ENCODE measurements around the gene MPRIP.

Gene MPRIP

DNA sequence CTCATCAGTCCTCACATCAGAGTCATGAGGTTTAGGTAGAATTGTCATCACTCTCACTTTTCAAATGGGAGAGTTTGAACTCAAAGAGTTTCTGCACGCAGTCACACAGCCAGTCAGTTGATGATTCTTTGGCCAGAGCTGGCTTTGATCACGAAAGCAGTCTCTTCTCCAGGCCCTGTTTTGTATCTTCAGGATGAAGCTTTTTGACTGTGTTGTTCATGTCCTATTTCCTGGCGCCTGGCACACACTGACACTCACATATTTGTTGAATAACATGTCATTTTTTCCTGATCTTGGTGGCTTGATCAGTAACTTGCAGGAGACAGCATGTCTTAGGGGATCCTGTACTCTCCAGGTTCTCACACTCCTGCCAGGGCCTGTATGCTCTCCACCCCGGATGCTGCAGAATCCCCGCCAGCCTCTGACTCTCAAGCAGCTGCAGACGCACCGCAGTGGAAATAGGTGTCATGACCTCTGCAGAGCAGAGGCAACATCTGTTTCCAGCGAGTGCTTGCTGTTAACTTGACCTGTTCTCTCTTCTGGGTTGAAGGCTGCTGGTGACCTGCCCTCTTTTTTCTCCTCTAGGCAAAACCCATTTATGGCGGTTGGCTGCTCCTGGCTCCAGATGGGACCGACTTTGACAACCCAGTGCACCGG lies 33.0 kb downstream of the MPRIP start:
- in situ Hi-C loops (cut with HindIII; ENCODE audit: low pct_ligation_motif_present, low sequenced_read_pairs) = no loop called here
- no peaks in the 10 kb centered on the region for H3K27me3 ChIP-seq (replicated peaks)
- TF ChIP-seq, protein P1, sequence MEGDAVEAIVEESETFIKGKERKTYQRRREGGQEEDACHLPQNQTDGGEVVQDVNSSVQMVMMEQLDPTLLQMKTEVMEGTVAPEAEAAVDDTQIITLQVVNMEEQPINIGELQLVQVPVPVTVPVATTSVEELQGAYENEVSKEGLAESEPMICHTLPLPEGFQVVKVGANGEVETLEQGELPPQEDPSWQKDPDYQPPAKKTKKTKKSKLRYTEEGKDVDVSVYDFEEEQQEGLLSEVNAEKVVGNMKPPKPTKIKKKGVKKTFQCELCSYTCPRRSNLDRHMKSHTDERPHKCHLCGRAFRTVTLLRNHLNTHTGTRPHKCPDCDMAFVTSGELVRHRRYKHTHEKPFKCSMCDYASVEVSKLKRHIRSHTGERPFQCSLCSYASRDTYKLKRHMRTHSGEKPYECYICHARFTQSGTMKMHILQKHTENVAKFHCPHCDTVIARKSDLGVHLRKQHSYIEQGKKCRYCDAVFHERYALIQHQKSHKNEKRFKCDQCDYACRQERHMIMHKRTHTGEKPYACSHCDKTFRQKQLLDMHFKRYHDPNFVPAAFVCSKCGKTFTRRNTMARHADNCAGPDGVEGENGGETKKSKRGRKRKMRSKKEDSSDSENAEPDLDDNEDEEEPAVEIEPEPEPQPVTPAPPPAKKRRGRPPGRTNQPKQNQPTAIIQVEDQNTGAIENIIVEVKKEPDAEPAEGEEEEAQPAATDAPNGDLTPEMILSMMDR (IDR thresholded peaks at IDR 0.05; ENCODE audit: low read depth, low read length, missing control alignments) = no peak
- no peak overlapping the region for H3K4me3 ChIP-seq (ENCODE audit: low read depth, low read length)
- H3K27ac ChIP-seq = peak overlapping the region; percentile 87
- peak; percentile 76 for DNase-seq
- peaks cover 35% of the 10 kb centered on the region for H3K36me3 ChIP-seq (replicated peaks)

DNA sequence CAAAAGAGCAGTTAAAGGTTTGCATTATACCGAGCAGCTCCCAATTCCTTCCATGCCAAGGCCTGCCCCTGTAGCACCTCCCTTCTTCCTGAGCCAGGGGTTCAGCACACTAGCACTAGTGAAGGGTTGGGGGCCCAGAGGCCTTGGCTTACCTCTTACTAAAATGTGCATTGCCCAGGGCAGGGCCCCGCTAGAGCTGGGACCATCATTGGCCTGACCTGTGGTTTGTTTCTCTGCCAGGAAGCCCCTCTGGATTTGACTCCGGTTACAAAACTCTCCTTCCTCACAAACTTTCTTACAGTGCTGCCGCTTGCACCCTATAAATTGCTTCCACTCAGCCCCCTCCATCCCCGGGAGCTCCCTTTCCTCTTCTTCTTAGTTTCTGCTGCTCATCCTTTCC lies 33.8 kb downstream of the MPRIP start:
- Histone ChIP-seq H3K36me3 (replicated peaks) (peaks cover 35% of the 10 kb centered on the region), H3K27me3 (replicated peaks) (no peaks in the 10 kb centered on the region), H3K27ac (peak overlapping the region; percentile 87), H3K4me3 (ENCODE audit: low read depth, low read length) (no peak overlapping the region)
- no peak for DNase-seq
- TF ChIP-seq, protein P1 (IDR thresholded peaks at IDR 0.05; ENCODE audit: low read depth, low read length, missing control alignments) = no peak
- in situ Hi-C loops (cut with HindIII; ENCODE audit: low pct_ligation_motif_present, low sequenced_read_pairs) = no loop called here

DNA sequence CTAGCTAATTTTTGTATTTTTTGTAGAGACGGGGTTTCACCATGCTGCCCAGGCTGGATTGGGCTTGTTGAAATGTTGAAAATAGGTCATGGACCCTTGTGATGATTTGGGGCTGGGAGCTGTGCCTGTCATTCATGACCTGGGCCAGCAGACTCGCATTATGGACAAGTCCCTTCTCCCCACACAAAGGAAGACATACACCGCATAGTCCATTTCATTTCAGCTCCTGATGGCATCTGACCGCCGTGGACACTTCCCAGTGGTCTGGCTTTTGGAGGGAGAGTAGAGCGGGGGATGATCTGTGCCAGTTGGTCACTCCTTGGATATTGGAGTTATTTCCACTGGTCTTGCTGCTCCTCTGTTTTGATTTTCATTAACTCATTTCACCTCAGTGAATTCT lies 34.8 kb downstream of the MPRIP start:
- in situ Hi-C loops (cut with HindIII; ENCODE audit: low pct_ligation_motif_present, low sequenced_read_pairs) = no loop called here

DNA sequence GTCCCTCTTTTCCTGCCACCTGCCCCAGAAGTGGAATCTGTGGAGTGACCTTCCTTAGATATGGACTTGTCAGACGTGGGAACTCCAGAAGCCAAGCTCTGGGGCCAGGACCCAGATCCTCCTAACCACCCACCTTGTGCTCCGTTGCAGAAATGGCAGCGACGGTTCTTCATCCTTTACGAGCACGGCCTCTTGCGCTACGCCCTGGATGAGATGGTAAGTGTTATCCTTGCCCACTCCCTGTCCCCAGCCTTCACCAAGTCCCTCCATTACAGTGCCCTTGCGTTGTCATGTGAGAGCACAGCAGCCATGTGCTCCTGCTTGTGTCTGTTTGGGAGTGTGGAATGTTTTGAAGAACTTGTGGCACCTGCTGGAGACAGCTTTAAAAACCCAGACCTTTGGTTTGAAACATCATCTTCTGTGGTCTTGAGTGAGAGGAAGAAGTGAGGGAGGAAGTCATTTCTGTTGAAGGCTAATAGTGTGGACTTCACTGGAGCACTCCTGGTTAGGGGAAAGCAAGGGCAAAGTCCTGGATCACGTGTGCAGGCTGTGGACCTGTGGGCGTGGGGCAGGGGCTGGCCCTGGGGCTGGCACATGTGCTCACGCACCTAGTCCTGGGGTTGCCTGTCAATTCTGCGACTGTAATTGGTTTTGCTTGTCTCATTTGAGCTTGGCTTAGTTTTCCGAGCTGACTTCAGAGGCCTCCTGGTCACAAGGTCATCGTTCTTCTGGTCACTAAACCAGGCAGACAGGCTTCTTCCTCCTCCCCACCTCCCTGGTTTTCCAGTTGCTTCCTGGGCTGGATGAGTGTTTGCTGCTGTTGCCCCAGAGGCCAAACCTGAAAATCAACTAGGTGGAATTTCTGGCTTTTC lies 35.8 kb downstream of the MPRIP start:
- TF ChIP-seq, protein P1 (IDR thresholded peaks at IDR 0.05; ENCODE audit: low read depth, low read length, missing control alignments) = no peak

More for the DNA sequence above, 34.8 kb downstream of the MPRIP start:
- TF ChIP-seq, protein P1 (IDR thresholded peaks at IDR 0.05; ENCODE audit: low read depth, low read length, missing control alignments) = no peak
- Histone ChIP-seq H3K27ac (no peak overlapping the region), H3K36me3 (replicated peaks) (peaks cover 33% of the 10 kb centered on the region), H3K27me3 (replicated peaks) (no peaks in the 10 kb centered on the region), H3K4me3 (ENCODE audit: low read depth, low read length) (no peak overlapping the region)
- DNase-seq = no peak

DNA sequence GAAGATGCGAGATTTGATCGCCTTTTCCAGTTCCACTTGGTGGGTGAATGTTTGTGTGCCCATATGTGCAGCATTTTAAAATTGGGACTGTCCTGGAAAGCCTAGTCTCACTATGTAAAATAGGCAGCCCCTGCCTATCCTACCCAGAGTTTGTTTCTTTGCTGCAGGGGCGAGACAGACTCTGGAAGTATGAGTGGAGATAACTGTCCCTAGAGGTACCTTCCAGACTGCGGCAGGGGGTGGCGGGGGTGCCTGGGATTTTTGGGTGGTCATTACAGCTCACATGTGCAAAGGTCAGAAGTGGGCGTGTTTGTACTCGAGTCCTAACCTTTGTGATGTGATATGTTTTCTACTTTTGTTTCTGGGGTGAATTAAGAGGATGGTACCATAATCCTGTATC lies 36.6 kb downstream of the MPRIP start:
- TF ChIP-seq, protein P1 (IDR thresholded peaks at IDR 0.05; ENCODE audit: low read depth, low read length, missing control alignments) = no peak
- no peak for DNase-seq
- Histone ChIP-seq H3K27ac (no peak overlapping the region), H3K4me3 (ENCODE audit: low read depth, low read length) (no peak overlapping the region), H3K36me3 (replicated peaks) (peaks cover 36% of the 10 kb centered on the region), H3K27me3 (replicated peaks) (no peaks in the 10 kb centered on the region)
- in situ Hi-C loops (cut with HindIII; ENCODE audit: low pct_ligation_motif_present, low sequenced_read_pairs) = no loop called here

More for the DNA sequence above, 35.8 kb downstream of the MPRIP start:
- H3K36me3 ChIP-seq (replicated peaks) = peaks cover 38% of the 10 kb centered on the region
- no peak for DNase-seq
- H3K27ac ChIP-seq = no peak overlapping the region
- in situ Hi-C loops (cut with HindIII; ENCODE audit: low pct_ligation_motif_present, low sequenced_read_pairs) = no loop called here
- no peak overlapping the region for H3K4me3 ChIP-seq (ENCODE audit: low read depth, low read length)
- H3K27me3 ChIP-seq (replicated peaks) = no peaks in the 10 kb centered on the region
